Amniotic epithelial cell (primary cell): ENCODE results near the gene SETD5.
"Not testable (repeated sequence)": the region's sequence is repeated elsewhere in the genome, so short reads cannot be mapped to it uniquely, and the experiment has no call there.

Experiments
- DNase-seq: peaks from one replicate; pipeline ENCODE4 v3.0.0-alpha.2; 2010; ENCODE audit warnings: low read depth

SETD5 gene

DNA sequence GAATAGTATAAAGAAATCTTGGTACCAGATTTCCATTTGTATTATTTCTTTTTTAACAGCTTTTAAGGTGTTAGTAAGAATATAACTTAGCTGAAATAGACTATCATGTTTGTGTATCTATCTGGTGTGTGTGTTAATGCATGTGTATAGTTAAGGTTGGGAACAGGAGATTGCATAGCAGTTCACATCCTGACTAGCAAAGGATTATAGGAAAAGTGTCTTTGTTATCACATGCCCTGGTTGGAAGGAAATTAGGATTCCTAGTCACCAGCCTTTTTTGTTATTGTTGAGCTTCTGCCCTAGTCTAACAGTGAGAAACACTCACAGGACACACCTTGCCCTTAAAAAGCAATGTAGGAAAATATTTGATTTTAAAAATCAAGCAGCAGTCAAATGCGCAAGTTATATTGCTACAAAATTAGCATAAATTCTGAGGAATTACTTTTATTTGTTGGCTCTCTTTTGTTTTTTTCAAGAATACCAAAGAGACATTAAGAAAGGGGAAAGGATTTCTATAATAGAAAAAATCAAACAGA is 58.2 kb downstream of the SETD5 start:
- no peak for DNase-seq

DNA sequence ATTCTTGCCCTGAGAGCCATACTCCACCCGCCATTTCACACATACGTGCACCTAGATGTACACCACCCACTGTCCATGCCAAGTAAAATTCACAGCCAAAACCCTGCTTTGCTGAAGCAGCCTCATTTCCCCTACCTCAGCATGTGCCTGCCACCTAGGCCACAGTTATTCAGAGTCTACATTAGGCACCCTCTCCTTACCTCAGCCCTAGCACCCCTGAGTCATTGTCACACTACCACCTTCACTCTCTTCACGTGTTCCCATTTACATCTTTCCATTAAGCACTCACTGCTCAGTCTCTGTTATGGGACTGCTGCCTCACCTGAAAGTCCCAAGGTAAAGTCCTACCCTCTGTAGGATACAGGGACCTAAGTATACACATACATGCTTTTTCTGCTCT is 70.0 kb downstream of the SETD5 start:
- DNase-seq, result no peak

DNA sequence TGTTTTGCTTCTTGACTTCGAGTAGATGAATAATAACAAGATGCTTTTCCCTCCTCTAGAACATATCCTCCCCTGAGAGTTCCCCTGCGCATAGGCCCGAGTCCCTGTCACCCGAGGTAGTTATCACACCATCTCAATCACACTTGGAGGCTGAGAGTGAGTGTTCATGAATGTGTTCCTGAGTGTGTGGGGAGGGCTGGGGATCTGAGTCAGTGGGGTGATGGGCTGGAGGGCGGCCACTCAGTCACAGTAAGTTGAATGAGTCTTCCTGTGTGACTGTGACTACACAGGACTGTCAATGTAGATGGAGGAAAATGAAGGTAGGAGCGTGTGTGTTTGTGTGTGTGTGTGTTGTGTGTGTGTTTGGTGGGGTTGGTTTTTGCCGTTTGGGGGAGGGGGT is 71.0 kb downstream of the SETD5 start:
- DNase-seq, result no peak

GRCh38 chr3:9469986-9470385 is 72.6 kb downstream of the SETD5 start:
- no peak for DNase-seq

DNA sequence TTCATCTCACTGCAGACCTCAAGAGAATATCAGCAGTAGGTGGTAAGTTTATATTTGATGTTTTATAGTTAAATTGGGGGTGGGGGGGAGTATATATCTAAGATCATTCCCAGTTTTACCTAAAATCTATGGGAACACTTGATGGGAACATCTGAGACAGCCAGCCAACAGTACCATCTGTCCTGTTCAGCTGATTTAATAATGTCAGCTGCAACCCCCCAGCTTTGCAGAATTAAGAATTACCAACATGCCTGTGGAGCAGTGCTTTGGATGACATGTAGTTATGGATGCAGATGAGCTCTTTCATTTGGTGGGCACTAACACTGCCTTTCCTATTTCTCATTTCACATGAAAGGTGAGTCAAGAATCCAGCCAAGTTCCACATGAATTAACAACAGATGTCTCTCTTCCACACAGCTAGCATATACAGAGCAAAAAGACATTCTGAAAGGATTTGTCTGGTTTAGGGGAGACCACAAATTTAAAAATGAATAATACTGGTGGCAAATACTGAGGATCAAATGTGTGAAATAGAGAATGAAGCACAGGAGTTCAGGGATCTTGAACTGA is 76.2 kb downstream of the SETD5 start:
- no peak for DNase-seq

DNA sequence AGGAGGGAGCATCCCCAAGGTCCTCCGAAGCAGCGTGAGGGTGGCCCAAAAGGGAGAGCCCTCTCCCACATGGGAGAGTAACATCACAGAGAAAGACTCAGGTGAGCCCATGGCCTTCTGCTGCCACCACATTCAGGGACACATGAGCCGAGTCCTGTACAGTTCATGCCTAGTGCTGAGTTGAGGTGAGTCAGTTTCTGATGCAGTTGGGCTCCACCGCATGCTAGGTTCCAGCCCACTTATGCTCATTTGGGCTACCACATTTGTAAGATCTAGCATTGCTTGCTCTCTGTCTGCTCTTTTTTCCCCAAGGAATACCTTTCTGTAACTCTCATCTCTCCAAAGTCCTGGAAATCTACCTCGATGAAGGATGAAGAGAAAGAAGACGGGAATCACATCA is 77.1 kb downstream of the SETD5 start:
- no peak for DNase-seq

DNA sequence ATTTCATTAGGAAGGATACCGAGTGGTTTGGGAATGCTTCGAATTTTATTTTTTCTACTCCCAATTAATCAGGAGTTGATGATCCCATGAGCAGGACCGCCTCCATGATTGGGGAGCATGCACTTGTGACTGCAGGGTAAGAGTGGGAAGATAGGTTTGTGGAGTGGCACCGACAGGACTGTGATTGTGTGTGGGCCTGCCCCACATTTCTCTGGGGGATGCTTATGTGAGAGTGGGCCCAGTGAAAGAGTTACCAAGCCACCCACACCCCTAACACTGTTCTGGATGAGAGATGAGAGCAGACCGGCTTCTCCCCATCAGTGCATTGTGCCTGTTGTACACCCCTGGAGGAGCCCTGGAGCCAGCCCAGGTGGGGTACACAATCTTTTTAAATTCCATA is 79.5 kb downstream of the SETD5 start:
- no peak for DNase-seq

GRCh38 chr3:9480265-9480664 is 82.8 kb downstream of the SETD5 start:
- DNase-seq, result no peak

GRCh38 chr3:9485248-9485647 is 87.8 kb downstream of the SETD5 start:
- no peak for DNase-seq

DNA sequence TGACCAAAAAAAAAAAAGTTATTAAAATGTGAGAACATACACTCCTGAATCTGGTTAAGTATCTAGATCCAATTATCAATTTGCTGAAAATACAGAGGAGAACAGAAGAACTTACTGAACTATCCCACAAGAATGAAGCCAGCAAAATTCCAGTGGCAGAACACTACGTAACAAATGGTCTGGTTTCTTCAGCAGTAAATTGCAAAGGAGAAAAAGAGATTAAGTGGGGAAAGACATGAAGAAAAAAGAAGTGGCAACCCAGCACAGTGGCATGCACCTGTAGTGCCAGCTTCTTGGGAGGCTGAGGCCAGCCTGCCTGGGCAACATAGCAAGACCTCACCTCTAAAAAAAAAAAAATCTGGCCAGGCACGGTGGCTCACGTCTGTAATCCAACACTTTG is 94.1 kb downstream of the SETD5 start:
- DNase-seq, result no peak

DNA sequence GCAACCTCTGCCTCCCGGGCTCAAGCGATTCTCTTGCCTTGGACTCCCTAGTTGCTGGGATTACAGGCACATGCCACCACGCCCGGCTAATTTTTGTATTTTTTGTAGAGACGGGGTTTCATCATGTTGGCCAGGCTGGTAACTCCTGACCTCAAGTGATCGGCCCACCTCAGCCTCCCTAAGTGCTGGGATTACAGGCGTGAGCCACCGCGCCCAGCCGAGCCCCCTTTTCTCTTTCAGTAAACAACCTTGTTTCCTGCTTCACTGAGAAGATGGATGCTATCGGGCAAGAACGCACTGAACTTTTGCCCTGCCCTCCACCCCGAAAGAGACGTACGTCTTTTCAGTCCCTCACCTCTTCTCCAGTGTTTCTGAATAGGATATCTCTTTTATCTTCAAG is 96.6 kb downstream of the SETD5 start:
- DNase-seq, result not testable (repeated sequence)

GRCh38 chr3:9496893-9497292 is 99.5 kb downstream of the SETD5 start:
- no peak for DNase-seq

DNA sequence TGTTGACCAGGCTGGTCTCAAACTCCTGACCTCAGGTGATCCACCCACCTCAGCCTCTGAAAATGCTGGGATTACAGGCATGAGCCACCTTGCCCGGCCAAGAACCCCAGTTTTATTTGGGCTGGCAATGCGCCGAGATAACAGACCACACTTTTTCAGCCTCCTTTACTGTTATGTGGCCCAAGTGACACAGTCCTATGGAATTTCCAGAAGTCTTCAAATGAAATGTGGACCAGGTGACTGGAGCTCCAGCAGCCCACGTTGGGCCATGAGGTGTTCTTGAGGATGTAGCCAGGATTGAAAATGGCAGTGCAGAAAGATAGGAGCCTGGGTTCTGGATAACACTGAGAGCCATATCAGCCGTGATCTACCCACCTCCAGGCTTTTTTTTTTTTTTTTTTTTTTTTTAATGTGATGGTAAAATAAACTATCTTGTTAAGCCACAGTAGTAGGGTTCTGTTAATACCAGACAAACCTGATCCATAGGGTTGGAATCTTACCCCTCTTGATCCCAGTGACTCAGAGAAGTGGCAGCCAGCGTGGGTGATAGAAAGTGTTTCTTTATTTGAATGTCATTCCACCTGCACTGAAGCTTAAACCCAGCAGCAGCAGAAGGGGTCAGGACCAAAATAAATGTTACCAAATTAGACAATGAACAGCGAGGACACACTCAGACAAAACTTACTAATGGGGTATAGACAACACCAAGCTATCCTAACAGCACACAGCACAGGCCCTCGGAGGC is 100.6 kb downstream of the SETD5 start:
- peak; percentile 40 for DNase-seq

DNA sequence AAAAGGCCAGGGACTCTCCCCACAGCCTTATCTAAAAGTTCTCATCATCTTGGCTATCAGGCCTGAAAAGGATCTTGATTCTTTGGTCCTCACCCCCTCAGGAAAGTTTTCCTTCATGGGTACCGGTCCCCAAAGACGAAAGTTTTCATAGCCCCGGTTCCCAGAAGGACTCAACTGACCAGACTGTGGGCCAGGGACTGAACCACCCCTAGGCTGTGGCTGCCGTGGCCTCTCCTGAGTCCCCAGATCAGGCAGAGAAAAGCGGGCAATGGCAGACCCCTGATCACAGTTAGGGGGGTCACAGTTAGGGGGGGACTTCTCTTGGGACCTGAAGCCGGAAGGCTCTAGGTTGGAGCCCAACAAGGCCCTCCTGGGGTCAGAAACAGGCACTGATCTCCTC is 101.4 kb downstream of the SETD5 start:
- DNase-seq, result no peak

GRCh38 chr3:9499455-9500107 is 102.2 kb downstream of the SETD5 start:
- no peak for DNase-seq

GRCh38 chr3:9500108-9501050 is 103.0 kb downstream of the SETD5 start:
- peak; percentile 55 for DNase-seq

GRCh38 chr3:9501226-9501625 is 103.8 kb downstream of the SETD5 start:
- DNase-seq, result no peak

GRCh38 chr3:9503283-9503682 is 105.9 kb downstream of the SETD5 start:
- peak; percentile 61 for DNase-seq

- DNase-seq, result no peak
Observed at GRCh38 chr3:9507586-9508578, 110.5 kb downstream of the SETD5 start.

DNA sequence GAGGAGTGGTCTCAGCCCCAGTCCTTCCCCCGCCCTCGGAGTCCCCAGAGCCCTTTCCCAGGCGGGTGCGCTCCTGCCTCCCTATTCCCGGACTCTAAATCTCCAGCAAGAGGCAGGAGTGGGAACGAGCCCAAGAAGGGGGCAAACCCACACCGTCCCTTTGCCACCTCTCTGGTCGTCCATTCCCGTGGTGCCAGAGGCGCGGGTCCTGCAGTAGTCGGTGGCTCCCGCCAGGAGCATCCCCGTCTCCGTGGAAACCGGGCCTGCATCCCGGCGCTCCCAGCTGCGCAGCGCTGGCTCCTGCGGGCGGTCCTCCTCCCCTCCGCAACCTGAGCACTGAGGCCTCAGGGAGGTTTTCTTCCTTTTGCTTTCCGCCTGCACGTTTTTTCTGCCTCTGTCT is 111.4 kb downstream of the SETD5 start:
- no peak for DNase-seq
